ENCODE data around the gene KCNS1. TPM values are rescaled to one million over a fixed set of nuclear protein-coding genes. Genes with fewer than 3 reads are reported as not detected.

KCNS1 gene
- total RNA-seq (2021) (1.2 to 2.1 TPM (median 2.1 TPM) in 3 replicates), Bru-seq, nascent RNA (percentile 44 among the genes with signal in this experiment)
- long read RNA-seq, experiment 1, partial matches to known transcripts: 4 of 5 reads
- long read RNA-seq, experiment 1, other reads (novel, unspliced or antisense): 1 of 5 reads
- long read RNA-seq, experiment 2, partial matches to known transcripts: 1 of 5 reads
- long read RNA-seq, experiment 2, other reads (novel, unspliced or antisense): 4 of 5 reads
- long read RNA-seq, experiment 3: 0 reads

GRCh38 chr20:45100563-45101245 is at the start of gene KCNS1:
KCNS1 (minus strand) TSS chr20:45101127; CDS start chr20:45099236, 1,891 bp downstream.
- peak; percentile 74 for ATAC-seq
- ChIA-PET CTCF (interaction anchor here (0.6 to 9.5 kb wide), 14 partner anchors 12 to 670 kb away, joined by 3 to 165 read pairs (median 4); partner anchors contain the start of gene WFDC5), POLR2A (no interaction called here)
- peaks cover 64% of the 10 kb centered on the region for H3K27me3 Mint-ChIP-seq (ENCODE audit: low read depth)
- 0 out of 2 replicates have a peak, but pooled peaks cover 4% of the 10 kb centered on the region for H3K9me3 Mint-ChIP-seq
- peaks cover 15% of the 10 kb centered on the region for H3K4me1 Mint-ChIP-seq
- peak; percentile 79 for DNase-seq (ENCODE audit: low spot score)
- H3K36me3 Mint-ChIP-seq: peaks cover 3% of the 10 kb centered on the region; the same call in 1 of the 2 replicates
- TF ChIP-seq TCF7 (CRISPR knock-in tag; IDR thresholded peaks at IDR 0.05; ENCODE audit: low read depth) (no peak), SMAD4 (CRISPR knock-in tag; IDR thresholded peaks at IDR 0.05) (no peak), E2F4 (CRISPR knock-in tag; IDR thresholded peaks at IDR 0.05; ENCODE audit: borderline replicate concordance, low read depth) (no peak), HMGXB4 (CRISPR knock-in tag; IDR thresholded peaks at IDR 0.05) (peak; percentile 65; the same call in 1 of the 2 replicates), CREM (CRISPR knock-in tag; IDR thresholded peaks at IDR 0.05) (no peak), ZNF121 (CRISPR knock-in tag; IDR thresholded peaks at IDR 0.05) (peak; percentile 78; the same call in 1 of the 2 replicates), ZNF317 (CRISPR knock-in tag; IDR thresholded peaks at IDR 0.05; ENCODE audit: borderline replicate concordance, low read depth) (no peak), GTF2I (CRISPR knock-in tag; conservative IDR thresholded peaks at IDR 0.05) (peak; percentile 25), ZBTB21 (CRISPR knock-in tag; IDR thresholded peaks at IDR 0.05; ENCODE audit: borderline replicate concordance) (no peak)
- peak within 1 kb of the TSS; percentile 69 for H3K4me3 Mint-ChIP-seq
- H3K27ac Mint-ChIP-seq: no peak within 1 kb of the TSS

GRCh38 chr20:45149062-45149461 is 48.1 kb upstream of the KCNS1 start:
- DNase-seq (ENCODE audit: low spot score): no peak
- H3K4me3 Mint-ChIP-seq: no peak overlapping the region
- H3K4me1 Mint-ChIP-seq: no peaks in the 10 kb centered on the region
- H3K27me3 Mint-ChIP-seq (ENCODE audit: low read depth): peaks cover 48% of the 10 kb centered on the region
- ChIA-PET POLR2A (no interaction called here), CTCF (no interaction called here)
- H3K27ac Mint-ChIP-seq: no peak overlapping the region
- TF ChIP-seq IRF2 (CRISPR knock-in tag; IDR thresholded peaks at IDR 0.05; ENCODE audit: borderline replicate concordance, low read depth) (no peak), CDX4 (CRISPR knock-in tag; IDR thresholded peaks at IDR 0.05; ENCODE audit: borderline replicate concordance) (no peak), ZNF219 (CRISPR knock-in tag; IDR thresholded peaks at IDR 0.05; ENCODE audit: borderline replicate concordance) (no peak), ZNF121 (CRISPR knock-in tag; IDR thresholded peaks at IDR 0.05) (no peak), NR3C1 (CRISPR knock-in tag; conservative IDR thresholded peaks at IDR 0.05; ENCODE audit: low read depth) (no peak), GABPB1 (CRISPR knock-in tag; IDR thresholded peaks at IDR 0.05) (no peak)
- no peaks in the 10 kb centered on the region for H3K36me3 Mint-ChIP-seq
- H3K9me3 Mint-ChIP-seq: no peaks in the 10 kb centered on the region
- no peak for ATAC-seq

GRCh38 chr20:45140836-45141235 is 39.9 kb upstream of the KCNS1 start:
- Mint-ChIP-seq H3K4me3 (no peak overlapping the region), H3K36me3 (no peaks in the 10 kb centered on the region), H3K27me3 (ENCODE audit: low read depth) (peaks cover 49% of the 10 kb centered on the region), H3K27ac (no peak overlapping the region), H3K9me3 (peaks cover 7% of the 10 kb centered on the region; the same call in 1 of the 2 replicates), H3K4me1 (no peaks in the 10 kb centered on the region)
- POLR2A ChIA-PET: no interaction called here
- ATAC-seq: no peak
- CTCF ChIA-PET: interaction anchor here (3.0 kb wide), 1 partner anchor 89 kb away, joined by 91 read pairs; no protein-coding TSS in a partner anchor
- no peak for DNase-seq (ENCODE audit: low spot score)
- TF ChIP-seq ATF3 (CRISPR knock-in tag; conservative IDR thresholded peaks at IDR 0.05) (no peak), IRF1 (CRISPR knock-in tag; IDR thresholded peaks at IDR 0.05) (no peak), STAT6 (CRISPR knock-in tag; conservative IDR thresholded peaks at IDR 0.05; ENCODE audit: low read depth) (no peak), SOX15 (CRISPR knock-in tag; IDR thresholded peaks at IDR 0.05) (no peak), ZNF416 (CRISPR knock-in tag; IDR thresholded peaks at IDR 0.05) (no peak), USF1 (CRISPR knock-in tag; IDR thresholded peaks at IDR 0.05) (no peak), HMGA2 (CRISPR knock-in tag; IDR thresholded peaks at IDR 0.05) (no peak), ELF4 (CRISPR knock-in tag; IDR thresholded peaks at IDR 0.05; ENCODE audit: low read depth) (no peak), CREB1 (CRISPR knock-in tag; IDR thresholded peaks at IDR 0.05) (no peak)

All from WTC11 (cell line).